Sigmoid colon (tissue), 7 donors: Measurements from ENCODE around the gene TLE1. TPM values are rescaled to one million over a fixed set of nuclear protein-coding genes. Genes with fewer than 3 reads are reported as not detected.
A peak's percentile ranks its signal among the peaks of the same experiment; 100 is the strongest.

Experiments
- DNase-seq: peaks from one replicate; pipeline ENCODE4 v3.0.0-alpha.2; 2019
- H3K27ac ChIP-seq, 4 donors: fragments of 200-600 bp; sonication (generic); one replicate each; pipeline ENCODE4 v1.5.1; 2016 to 2019; ENCODE audit warnings: mild to moderate bottlenecking in 1 of 4
- H3K27me3 ChIP-seq, 3 donors: fragments of 200-600 bp; sonication (generic); one replicate each; pipeline ENCODE4 v1.5.1; 2019; ENCODE audit warnings: mild to moderate bottlenecking in 1 of 3
- H3K36me3 ChIP-seq, 4 donors: fragments of 200-600 bp; sonication (generic); one replicate each; pipeline ENCODE4 v1.5.1; 2016 to 2019
- H3K4me1 ChIP-seq, 4 donors: fragments of 200-600 bp; sonication (generic); one replicate each; pipeline ENCODE4 v1.5.1; 2017 to 2019
- H3K4me3 ChIP-seq, 4 donors: fragments of 200-600 bp; sonication (generic); one replicate each; pipeline ENCODE4 v1.5.1; 2017 to 2019; ENCODE audit warnings: mild to moderate bottlenecking in 2 of 4, moderate library complexity in 1 of 4
- H3K9me3 ChIP-seq, 4 donors: fragments of 200-600 bp in 3 of 4; sonication (generic) in 3 of 4; one replicate each; pipeline versions ENCODE4 v1.5.1 to v1.6.1; 2013 to 2019
- EP300 ChIP-seq, 4 donors: sonication (generic); formaldehyde crosslinking; IDR thresholded peaks; one replicate each; pipeline ENCODE4 v1.6.1; 2017; ENCODE audit warnings: antibody characterized with exemption in 4 of 4
- POLR2A ChIP-seq, 2 donors: fragments of 450-650 bp; IDR thresholded peaks; one replicate each; pipeline ENCODE4 v1.6.1; 2016; ENCODE audit warnings: antibody characterized with exemption in 2 of 2, mild to moderate bottlenecking in 2 of 2, moderate library complexity in 2 of 2
- POLR2AphosphoS5 ChIP-seq, 4 donors: sonication (generic); formaldehyde crosslinking; IDR thresholded peaks; one replicate each; pipeline ENCODE4 v1.6.1; 2017; ENCODE audit warnings: antibody characterized with exemption in 4 of 4
- WGBS, 2 donors: extraction: QIAGEN DNeasy Blood & Tissue Kit; methylation state at CpG; one replicate each; pipeline ENCODE4 v1.1.7; 2013; 5-methylcytosine and 5-hydroxymethylcytosine counted together
- intact Hi-C: fragments of 100-400 bp; cut with DNase I; formaldehyde crosslinking; loops from one replicate; pipeline ENCODE4 v1.15.1; 2023
- polyA plus RNA-seq, 3 donors: library from polyadenylated mRNA; stranded (reverse); fragments of 200-250 nt; gene quantifications; one replicate each; pipeline ENCODE4 v1.2.3, GENCODE V29; 2013
- total RNA-seq, 4 donors: library from RNA; depleted of rRNA; stranded (reverse); fragments of >200 nt; gene quantifications; one replicate each; pipeline ENCODE4 v1.1.0, GENCODE V29; 2016
- TF ChIP-seq, protein P1 (sequence below), 4 experiments: fragments of 450-650 bp in 3 of 4; fragments of 200-600 bp in 1 of 4; IDR thresholded peaks; one replicate each; pipeline ENCODE4 v1.5.1; 2016 to 2019; ENCODE audit warnings: antibody characterized with exemption in 4 of 4, mild to moderate bottlenecking in 3 of 4, moderate library complexity in 2 of 4
- donor health status: healthy with polysubstance abuse.
- donor health status: Bipolar disorder and iron deficiency.
- donor health status: healthy.

TLE1 gene
- total and polyA plus RNA-seq, 7 donors: 28.9 to 54.6 (median 45.7) TPM

DNA sequence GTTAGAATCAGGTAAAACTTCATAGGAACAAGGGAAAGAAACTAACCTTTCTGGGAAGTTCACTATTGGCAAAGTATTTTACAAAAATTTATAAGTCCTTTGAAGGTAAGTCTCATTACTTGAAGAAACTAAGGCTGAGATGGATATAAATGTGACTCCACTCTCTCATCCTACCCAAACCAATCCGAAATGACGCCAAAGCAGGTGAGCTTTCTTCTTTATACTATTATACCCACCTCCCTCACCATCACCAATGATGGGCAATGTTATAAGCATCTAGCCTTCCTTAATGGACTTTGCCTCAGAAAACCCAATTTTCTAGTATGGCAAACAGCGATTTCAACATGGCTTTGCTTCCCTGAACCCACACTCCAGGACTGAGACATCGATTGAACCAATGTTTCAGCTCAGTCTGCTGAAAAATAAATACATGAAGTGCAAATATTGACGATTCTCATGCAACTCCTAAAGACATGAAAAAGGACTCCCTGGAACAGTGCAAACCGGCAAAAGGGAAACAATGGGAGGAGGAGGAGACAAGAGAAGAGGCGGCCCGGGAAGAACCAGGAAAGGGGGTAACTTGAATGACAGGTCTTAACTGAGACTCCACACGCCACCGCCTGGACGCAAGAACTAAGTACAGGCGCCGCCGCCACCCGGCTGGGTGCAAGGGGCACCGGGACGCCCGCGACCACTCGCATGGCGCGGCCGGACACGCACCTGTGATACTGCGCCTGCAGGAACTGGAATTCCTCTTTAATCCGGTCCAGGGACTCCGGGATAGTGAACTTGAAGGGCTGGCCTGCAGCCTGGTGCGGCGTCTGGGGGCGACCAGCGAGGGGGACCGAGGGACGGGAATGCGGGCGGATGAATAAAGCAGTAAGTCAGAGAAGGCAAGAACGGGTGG lies 2.5 kb downstream of the TLE1 start:
- peak overlapping the region; percentile 94 to 96 (median 96) for H3K27ac ChIP-seq
- H3K4me1 ChIP-seq: peaks cover 0 to 56% (median 44%) of the 10 kb centered on the region in 4 donors
- WGBS, 2 donors: 2 to 4% methylated on average over 36 of the region's 36 CpGs
- peak overlapping the region; percentile 83 to 95 (median 86) for H3K4me3 ChIP-seq
- peaks cover 0 to 13% (median 0%) of the 10 kb centered on the region in 4 donors for H3K36me3 ChIP-seq
- no peaks in the 10 kb centered on the region for H3K27me3 ChIP-seq
- TF ChIP-seq POLR2A (IDR thresholded peaks at IDR 0.05) (peak in 1 of 2 donors; percentile 18), POLR2AphosphoS5 (IDR thresholded peaks at IDR 0.05) (peak; percentile 48 to 72 (median 54)), EP300 (IDR thresholded peaks at IDR 0.05) (no peak)
- TF ChIP-seq, protein P1, sequence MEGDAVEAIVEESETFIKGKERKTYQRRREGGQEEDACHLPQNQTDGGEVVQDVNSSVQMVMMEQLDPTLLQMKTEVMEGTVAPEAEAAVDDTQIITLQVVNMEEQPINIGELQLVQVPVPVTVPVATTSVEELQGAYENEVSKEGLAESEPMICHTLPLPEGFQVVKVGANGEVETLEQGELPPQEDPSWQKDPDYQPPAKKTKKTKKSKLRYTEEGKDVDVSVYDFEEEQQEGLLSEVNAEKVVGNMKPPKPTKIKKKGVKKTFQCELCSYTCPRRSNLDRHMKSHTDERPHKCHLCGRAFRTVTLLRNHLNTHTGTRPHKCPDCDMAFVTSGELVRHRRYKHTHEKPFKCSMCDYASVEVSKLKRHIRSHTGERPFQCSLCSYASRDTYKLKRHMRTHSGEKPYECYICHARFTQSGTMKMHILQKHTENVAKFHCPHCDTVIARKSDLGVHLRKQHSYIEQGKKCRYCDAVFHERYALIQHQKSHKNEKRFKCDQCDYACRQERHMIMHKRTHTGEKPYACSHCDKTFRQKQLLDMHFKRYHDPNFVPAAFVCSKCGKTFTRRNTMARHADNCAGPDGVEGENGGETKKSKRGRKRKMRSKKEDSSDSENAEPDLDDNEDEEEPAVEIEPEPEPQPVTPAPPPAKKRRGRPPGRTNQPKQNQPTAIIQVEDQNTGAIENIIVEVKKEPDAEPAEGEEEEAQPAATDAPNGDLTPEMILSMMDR (IDR thresholded peaks at IDR 0.05): peak; percentile 68 to 75 (median 72)
- intact Hi-C loops: loop anchor here (1.0 to 10.0 kb wide), 9 partner anchors 14 to 1080 kb away; no protein-coding TSS in a partner anchor
- no peaks in the 10 kb centered on the region for H3K9me3 ChIP-seq
- peak; percentile 93 for DNase-seq

DNA sequence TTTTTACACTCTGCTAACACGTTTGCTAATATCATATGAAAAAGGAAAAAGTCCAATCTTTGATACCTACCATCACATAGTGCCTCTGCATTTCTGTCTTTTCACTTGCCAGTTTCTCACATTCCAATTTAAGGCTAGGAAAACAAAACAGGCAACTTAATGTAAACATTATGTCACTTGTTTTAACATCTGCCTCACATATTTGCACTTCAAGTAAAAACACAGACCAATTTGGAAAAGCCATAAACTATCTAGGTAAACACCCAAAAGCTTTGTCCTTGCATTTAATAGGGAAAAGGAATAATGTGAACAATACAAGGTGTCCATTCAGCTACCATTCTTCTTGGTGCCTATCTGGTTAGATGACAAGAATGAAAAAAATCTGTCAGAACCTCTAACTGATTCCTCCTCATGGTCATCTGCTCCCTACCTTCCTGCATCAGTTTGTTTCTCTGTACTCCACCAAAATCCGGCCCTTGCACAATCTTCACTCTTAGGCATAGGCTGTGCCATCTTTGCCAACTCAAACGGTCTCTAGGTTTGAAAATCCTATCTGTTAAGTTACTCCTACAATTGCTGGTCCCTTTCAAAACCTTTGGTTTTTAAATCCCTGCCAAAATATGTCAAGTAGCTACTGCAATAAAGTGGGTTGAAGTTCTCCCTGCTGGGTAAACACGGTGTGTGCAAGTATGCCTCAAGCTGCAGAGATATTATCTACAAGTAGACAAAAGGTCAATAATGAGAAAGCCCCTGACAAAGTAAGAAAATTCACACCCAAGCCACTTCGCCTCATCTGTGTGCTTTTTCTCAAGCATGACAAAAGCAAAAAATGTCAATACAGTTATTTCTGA lies 3.4 kb downstream of the TLE1 start:
- H3K27ac ChIP-seq: peak overlapping the region; percentile 94 to 96 (median 96)
- TF ChIP-seq POLR2A (IDR thresholded peaks at IDR 0.05): no peak
- no peak for TF ChIP-seq EP300 (IDR thresholded peaks at IDR 0.05)
- TF ChIP-seq POLR2AphosphoS5 (IDR thresholded peaks at IDR 0.05): peak in 1 of 4 donors; percentile 7
- TF ChIP-seq, protein P1 (IDR thresholded peaks at IDR 0.05): peak in 3 of 4 experiments; percentile 19 to 34 (median 21)
- H3K4me1 ChIP-seq: peaks cover 0 to 58% (median 45%) of the 10 kb centered on the region in 4 donors
- intact Hi-C loops: loop anchor here (1.0 to 10.0 kb wide), 9 partner anchors 13 to 1079 kb away; no protein-coding TSS in a partner anchor
- no peaks in the 10 kb centered on the region for H3K9me3 ChIP-seq
- peak overlapping the region; percentile 83 to 95 (median 86) for H3K4me3 ChIP-seq
- H3K27me3 ChIP-seq: no peaks in the 10 kb centered on the region
- H3K36me3 ChIP-seq: peaks cover 0 to 21% (median 0%) of the 10 kb centered on the region in 4 donors
- no peak for DNase-seq
- WGBS, 2 donors: 13 to 48% methylated on average over 5 of the region's 5 CpGs

DNA sequence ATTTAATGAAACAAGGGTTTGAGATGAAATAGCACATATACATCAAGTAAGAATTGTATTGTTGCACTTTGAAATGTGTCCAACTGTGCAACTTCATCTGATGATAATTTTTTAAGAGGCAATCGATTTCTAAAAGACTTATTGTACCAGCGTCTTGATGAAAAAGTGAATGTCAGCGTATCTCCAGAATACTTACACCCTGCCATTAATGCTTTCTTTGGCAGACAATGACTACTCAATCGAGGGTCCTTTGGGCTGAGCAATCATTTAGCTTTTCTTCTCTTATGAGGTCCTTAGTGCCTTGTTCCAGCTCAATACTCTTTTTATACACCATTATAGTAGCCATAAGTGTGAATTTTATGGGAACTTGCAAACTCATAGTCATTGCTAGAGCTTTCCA lies 4.7 kb downstream of the TLE1 start:
- TF ChIP-seq POLR2AphosphoS5 (IDR thresholded peaks at IDR 0.05): no peak
- TF ChIP-seq POLR2A (IDR thresholded peaks at IDR 0.05): no peak
- TF ChIP-seq, protein P1 (IDR thresholded peaks at IDR 0.05): no peak
- no peak for TF ChIP-seq EP300 (IDR thresholded peaks at IDR 0.05)
- no peak overlapping the region for H3K4me3 ChIP-seq
- 89 to 91% methylated on average over 4 of the region's 4 CpGs for WGBS, 2 donors

DNA sequence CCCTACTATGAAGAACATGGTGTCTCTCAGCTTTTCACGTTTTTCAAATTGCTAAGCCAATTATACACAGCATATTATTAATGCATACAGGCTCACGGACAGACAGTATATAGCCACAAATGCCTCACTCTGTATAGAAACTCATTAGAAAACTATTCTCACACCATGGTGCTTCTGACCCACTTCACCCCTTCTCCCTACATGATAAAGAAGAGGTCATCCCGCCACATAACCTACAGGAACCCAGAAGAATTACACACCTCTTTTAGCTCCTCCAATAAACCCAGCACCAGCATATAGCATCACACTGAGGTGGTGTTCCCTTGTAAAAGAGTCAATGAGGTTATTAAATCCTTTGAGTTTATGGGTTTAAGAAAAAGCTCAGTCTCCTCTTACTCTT lies 5.6 kb downstream of the TLE1 start:
- intact Hi-C loops: loop anchor here (10.0 kb wide), 2 partner anchors 289 to 599 kb away; no protein-coding TSS in a partner anchor
- Histone ChIP-seq H3K4me3 (no peak overlapping the region), H3K9me3 (no peaks in the 10 kb centered on the region), H3K27me3 (no peaks in the 10 kb centered on the region), H3K27ac (no peak overlapping the region), H3K4me1 (peaks cover 0 to 64% (median 53%) of the 10 kb centered on the region in 4 donors), H3K36me3 (peaks cover 0 to 26% (median 0%) of the 10 kb centered on the region in 4 donors)
- WGBS, 2 donors: 82 to 83% methylated on average over 3 of the region's 3 CpGs
- no peak for DNase-seq
- TF ChIP-seq POLR2A (IDR thresholded peaks at IDR 0.05) (no peak), POLR2AphosphoS5 (IDR thresholded peaks at IDR 0.05) (no peak), EP300 (IDR thresholded peaks at IDR 0.05) (no peak)
- TF ChIP-seq, protein P1 (IDR thresholded peaks at IDR 0.05): no peak

More for the DNA sequence above, 4.7 kb downstream of the TLE1 start:
- Histone ChIP-seq H3K9me3 (no peaks in the 10 kb centered on the region), H3K4me1 (peaks cover 0 to 60% (median 51%) of the 10 kb centered on the region in 4 donors), H3K27me3 (no peaks in the 10 kb centered on the region), H3K27ac (no peak overlapping the region), H3K36me3 (peaks cover 0 to 24% (median 0%) of the 10 kb centered on the region in 4 donors)
- DNase-seq: no peak
- intact Hi-C loops: loop anchor here (5.0 to 10.0 kb wide), 6 partner anchors 163 to 1077 kb away; no protein-coding TSS in a partner anchor
